T-helper 9 cell (primary cell): Measurements from ENCODE around the gene SRPK3.
"Not testable (repeated sequence)": the region's sequence is repeated elsewhere in the genome, so short reads cannot be mapped to it uniquely, and the experiment has no call there.

ENCODE experiments used
- DNase-seq: peaks from one replicate; pipeline ENCODE4 v3.0.0-alpha.2; 2020
- total RNA-seq, 2 donors: gene quantifications; one replicate each; lab custom pipeline; 2026; lab: John Stamatoyannopoulos, UW

SRPK3 gene, protein sequence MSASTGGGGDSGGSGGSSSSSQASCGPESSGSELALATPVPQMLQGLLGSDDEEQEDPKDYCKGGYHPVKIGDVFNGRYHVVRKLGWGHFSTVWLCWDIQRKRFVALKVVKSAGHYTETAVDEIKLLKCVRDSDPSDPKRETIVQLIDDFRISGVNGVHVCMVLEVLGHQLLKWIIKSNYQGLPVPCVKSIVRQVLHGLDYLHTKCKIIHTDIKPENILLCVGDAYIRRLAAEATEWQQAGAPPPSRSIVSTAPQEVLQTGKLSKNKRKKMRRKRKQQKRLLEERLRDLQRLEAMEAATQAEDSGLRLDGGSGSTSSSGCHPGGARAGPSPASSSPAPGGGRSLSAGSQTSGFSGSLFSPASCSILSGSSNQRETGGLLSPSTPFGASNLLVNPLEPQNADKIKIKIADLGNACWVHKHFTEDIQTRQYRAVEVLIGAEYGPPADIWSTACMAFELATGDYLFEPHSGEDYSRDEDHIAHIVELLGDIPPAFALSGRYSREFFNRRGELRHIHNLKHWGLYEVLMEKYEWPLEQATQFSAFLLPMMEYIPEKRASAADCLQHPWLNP
- 0 reads per million in 2 donors for total RNA-seq

DNA sequence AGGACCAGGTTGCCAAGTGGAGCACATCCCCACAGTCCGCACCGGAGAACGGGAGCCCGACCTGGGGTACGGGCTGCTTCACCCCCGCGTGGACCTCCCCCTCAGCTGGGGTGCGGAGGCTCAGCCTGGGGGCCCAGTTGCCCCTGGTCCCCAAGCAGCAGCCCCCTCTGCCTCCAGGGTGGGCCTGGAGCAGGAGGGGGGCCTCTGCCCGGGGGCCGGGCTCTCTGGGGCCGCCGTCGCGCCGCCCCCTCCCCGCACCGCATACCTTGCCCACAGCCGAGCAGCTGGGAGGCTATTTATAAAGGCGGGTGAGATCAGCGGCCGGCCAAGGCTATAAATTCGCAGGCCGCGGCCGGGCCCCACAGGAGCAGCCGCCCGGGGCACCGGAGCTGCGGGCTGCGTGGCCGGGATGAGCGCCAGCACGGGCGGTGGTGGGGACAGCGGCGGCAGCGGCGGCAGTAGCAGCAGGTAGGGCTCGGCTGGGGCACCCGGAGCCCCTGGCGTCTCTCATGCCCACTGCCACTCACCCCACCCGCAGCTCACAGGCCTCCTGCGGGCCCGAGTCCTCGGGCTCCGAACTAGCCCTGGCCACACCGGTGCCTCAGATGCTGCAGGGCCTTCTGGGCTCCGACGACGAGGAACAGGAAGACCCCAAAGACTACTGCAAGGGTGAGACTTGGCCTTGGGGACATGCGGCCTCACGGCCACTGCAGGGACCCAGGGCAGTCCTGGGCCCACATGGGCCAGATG is at the start of gene SRPK3:
Gene SRPK3 (plus strand): TSS at position 364 of the 750 bp plus-strand sequence. CDS start 46 bp downstream, at position 410.
- DNase-seq: no peak

- DNase-seq: no peak
Measured at GRCh38 chrX:153731117-153731844, 49.6 kb upstream of the SRPK3 start.

GRCh38 chrX:153731845-153732215 is 49.0 kb upstream of the SRPK3 start:
- DNase-seq: no peak

GRCh38 chrX:153732401-153732800 is 48.4 kb upstream of the SRPK3 start:
- DNase-seq: no peak

DNA sequence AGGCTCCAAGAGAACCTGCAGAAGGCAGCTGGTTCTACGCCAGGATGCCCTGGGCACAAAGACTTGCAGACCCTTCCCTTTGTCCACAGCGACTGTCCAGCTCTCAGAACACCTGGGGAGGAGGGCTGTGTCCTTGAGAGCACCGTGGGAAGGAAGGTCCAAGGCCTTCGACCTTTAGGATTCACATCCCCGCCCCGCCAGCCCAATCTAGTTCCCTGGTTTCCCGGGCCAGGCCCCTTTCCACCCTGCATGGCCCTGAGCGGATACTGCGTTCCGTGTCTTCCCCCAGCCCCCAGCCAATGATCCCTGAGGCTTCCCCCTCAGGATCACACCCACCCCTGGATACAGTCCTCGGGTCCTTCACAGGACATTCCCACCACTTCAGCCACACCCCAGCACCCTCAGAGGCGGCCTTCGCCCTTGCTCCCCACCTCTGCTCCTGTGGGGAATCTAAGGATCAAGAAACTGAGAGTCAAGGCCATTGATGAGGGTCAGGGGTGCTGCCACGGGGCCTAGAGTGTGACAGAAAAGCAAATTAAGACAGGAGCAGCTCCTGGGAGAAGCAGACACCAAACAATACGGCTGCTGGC is 47.1 kb upstream of the SRPK3 start:
- no peak for DNase-seq

DNA sequence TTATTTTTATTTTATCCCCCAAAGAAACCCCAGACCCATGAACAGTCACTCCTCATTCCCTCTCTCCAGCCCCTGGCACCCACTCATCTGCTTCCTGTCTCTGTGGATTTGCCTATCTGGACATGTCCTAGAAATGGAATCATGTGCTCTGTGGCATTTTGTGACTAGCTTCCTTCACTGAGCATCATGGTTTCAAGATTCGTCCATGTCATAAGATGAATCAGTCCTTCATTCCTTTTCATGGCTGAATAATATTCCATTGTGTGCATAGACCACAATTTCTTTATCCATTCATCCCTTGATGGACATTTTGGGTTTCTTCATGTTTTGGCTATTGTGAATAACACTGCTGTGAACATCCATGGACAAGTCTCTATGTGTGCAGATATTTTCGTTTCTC is 46.0 kb upstream of the SRPK3 start:
- DNase-seq: no peak

GRCh38 chrX:153735274-153735673 is 45.6 kb upstream of the SRPK3 start:
- no peak for DNase-seq

DNA sequence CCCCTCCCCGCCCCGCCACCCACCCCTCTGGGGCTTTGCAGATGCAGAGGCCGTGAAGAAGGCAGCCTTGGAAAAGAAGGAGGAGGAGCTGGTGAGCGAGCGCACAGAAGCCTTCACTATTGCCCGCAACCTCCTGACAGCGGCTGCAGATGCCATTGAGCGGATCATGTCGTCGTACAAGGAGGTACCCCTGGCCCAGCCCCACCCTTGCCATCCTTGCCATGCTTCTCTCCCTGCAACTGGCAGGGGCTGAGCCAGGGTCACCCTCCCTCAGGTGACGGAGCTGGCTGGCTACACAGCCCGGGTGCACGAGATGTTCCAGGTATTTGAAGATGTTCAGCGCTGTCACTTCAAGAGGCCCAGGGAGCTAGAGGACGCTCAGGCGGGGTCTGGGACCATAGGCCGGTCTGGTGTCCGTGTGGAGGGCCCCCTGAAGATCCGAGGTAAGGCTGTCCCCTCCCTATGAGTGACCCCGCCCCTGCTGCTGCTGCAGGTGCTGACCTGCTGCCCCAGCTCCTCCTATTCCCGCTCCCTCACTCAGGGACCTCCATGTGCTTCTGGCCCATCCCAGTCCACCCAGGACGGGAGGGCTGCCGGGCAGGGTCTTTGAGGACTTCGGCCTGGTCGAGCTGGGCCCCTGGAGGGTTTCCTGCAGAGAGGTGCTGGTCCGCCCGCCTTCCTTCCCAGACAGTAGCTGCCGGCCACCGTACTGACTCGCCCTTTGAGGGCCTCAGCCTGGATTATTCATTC is 44.6 kb upstream of the SRPK3 start:
- DNase-seq: no peak

DNA sequence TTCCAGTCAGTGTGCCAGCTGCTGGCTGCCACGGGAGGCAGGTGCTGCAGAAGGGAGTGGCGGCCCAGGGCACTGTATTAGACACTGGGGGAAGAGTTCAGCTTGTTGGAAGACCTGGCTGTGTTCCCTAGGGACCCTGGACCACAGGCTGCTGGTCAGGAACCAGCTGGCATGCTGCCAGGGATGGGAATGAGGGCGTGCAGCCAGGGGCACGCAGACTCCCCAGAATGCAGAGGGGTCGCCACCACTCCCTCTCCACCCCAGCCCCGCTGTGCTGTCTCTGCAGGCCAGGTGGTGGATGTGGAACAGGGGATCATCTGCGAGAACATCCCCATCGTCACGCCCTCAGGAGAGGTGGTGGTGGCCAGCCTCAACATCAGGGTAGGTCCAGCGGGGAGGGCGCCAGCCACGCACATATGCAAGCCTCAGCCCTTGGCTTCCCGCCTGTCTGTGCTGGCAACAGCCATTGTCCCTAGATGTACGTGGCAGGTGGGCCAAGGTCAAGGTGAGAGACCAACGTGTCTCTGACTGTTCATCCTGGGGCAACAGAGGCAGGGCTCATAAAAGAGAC is 43.9 kb upstream of the SRPK3 start:
- DNase-seq: no peak

GRCh38 chrX:153738056-153738605 is 42.7 kb upstream of the SRPK3 start:
- no peak for DNase-seq

DNA sequence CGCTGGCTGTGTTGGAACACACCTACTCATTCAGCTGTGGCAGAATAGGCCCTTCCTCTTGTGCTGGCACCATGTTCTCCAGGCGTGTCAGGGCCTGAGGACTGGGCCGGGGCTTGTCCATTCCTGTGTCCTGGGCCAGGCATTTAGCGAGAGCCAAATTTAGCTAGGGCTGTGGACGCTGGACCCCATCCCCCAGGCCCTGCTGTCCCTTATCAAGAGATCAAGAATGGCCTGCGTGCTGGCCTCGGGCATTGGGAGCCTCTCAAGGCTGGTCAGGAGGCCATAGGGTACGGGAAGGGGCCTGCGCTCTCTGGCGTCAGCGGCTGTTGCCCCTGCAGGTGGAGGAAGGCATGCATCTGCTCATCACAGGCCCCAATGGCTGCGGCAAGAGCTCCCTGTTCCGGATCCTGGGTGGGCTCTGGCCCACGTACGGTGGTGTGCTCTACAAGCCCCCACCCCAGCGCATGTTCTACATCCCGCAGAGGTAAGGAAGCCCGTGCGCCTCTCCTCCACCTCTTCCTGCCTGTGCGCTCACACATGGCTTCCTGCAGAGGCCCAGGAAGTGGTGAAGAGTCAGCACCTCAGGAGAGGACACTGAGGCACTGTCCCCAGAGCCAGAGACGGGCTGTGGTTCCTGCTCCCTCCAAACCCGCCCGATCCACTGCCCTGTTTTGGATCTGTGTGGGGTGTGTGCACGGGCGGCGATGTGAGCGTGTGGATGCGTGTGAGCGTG is 40.9 kb upstream of the SRPK3 start:
- DNase-seq: no peak

- no peak for DNase-seq
Measured at GRCh38 chrX:153740631-153741222, 40.1 kb upstream of the SRPK3 start.

DNA sequence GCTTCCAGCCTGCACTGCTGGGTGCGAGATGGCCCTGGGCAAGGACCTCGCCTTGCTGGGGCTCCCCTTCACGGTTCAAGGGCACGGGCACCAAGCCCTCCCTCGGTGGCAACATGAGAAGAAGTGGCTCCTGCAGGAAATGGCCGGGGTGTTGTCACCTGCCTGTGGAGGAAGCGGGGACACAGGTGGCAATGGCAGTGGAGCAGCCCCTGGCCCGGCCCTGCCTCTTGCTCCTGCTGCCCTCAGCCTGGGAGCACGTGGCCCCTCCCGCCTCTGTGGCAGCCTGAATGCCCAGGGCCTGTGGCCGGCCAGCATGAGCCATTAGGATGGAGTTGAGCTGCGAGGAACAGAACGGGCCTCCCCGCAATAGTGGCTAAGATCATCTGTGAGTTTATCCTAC is 39.4 kb upstream of the SRPK3 start:
- DNase-seq: no peak

- DNase-seq: not testable (repeated sequence)
Measured at GRCh38 chrX:153742111-153742510, 38.7 kb upstream of the SRPK3 start.

GRCh38 chrX:153742796-153743467 is 37.9 kb upstream of the SRPK3 start:
- DNase-seq: not testable (repeated sequence)

GRCh38 chrX:153743468-153744209 is 37.2 kb upstream of the SRPK3 start:
- not testable (repeated sequence) for DNase-seq

DNA sequence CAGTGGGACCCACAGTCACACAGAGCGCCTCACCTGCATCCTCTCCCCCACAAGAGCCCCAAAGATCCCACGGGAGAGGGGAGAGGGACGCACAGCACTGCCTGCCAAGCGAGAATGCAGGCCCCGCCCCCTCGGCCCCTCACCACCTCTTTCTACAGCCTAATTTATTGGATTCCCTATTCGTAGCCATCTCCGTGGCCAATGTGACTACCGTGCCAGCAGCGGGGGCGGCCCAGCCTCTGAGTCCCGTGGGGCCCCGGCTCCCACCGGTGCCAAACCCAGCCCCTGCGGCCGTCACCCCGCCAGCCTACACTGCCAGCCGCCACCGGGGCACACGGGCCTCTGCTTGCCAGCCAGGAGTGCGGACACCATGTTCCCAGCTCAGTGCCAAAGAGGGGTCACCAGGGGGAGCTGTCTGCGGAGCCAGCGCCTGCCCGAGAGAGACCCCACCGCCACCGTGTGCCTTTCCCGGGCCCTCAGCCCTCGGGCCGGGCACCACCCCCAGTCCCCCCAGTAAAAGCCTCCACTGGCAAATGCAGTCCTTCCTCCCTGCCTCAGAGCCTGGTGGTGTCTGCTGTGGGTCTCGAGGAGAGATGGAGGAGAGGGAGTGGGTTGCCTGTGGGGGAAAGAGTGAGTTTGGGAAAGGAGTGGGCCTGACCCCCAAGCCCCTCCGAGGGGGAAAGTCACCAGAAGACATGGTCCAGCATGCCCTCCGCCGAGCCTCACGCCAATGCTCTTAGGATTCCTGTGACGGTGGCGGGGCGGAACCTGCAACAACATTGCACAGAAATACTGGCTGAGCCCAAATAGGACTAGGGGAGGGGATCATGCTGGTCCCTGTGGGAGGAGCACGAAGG is 36.4 kb upstream of the SRPK3 start:
- no peak for DNase-seq

GRCh38 chrX:153745067-153745433 is 35.8 kb upstream of the SRPK3 start:
- not testable (repeated sequence) for DNase-seq
